ENCODE results near the gene COX4I1.

COX4I1 gene

GRCh38 chr16:85768199-85768598, 31.3 kb upstream of the COX4I1 start:
- no peak for DNase-seq

GRCh38 chr16:85770741-85771140, 28.8 kb upstream of the COX4I1 start:
- DNase-seq: no peak

GRCh38 chr16:85773044-85773443, 26.5 kb upstream of the COX4I1 start:
- no peak for DNase-seq

- DNase-seq: no peak
These were observed 25.4 kb upstream of the COX4I1 start for GRCh38 chr16:85774136-85774535.

GRCh38 chr16:85774811-85775210, 24.7 kb upstream of the COX4I1 start:
- no peak for DNase-seq

GRCh38 chr16:85777583-85778310, 21.7 kb upstream of the COX4I1 start:
- no peak for DNase-seq

GRCh38 chr16:85778873-85779272, 20.6 kb upstream of the COX4I1 start:
- peak in 1 of 2 donors; percentile 19 for DNase-seq

GRCh38 chr16:85780281-85780680, 19.2 kb upstream of the COX4I1 start:
- no peak for DNase-seq

- no peak for DNase-seq
These were observed 18.3 kb upstream of the COX4I1 start for GRCh38 chr16:85781156-85781555.

- DNase-seq: no peak
These were observed 17.7 kb upstream of the COX4I1 start for GRCh38 chr16:85781695-85782370.

- no peak for DNase-seq
These were observed 17.0 kb upstream of the COX4I1 start for GRCh38 chr16:85782451-85782850.

- no peak for DNase-seq
These were observed 16.1 kb upstream of the COX4I1 start for GRCh38 chr16:85783441-85783840.

GRCh38 chr16:85784813-85785212, 14.7 kb upstream of the COX4I1 start:
- no peak for DNase-seq

GRCh38 chr16:85785927-85786326, 13.6 kb upstream of the COX4I1 start:
- DNase-seq: no peak

- no peak for DNase-seq
These were observed 10.7 kb upstream of the COX4I1 start for GRCh38 chr16:85788819-85789218.

GRCh38 chr16:85789773-85790172, 9.7 kb upstream of the COX4I1 start:
- DNase-seq: no peak

- DNase-seq: no peak
These were observed 5.7 kb upstream of the COX4I1 start for GRCh38 chr16:85793662-85794298.

GRCh38 chr16:85794696-85795095, 4.8 kb upstream of the COX4I1 start:
- no peak for DNase-seq

- no peak for DNase-seq
These were observed 3.3 kb upstream of the COX4I1 start for GRCh38 chr16:85796152-85796551.

GRCh38 chr16:85796599-85796998, 2.9 kb upstream of the COX4I1 start:
- no peak for DNase-seq

GRCh38 chr16:85798283-85798776, 1.2 kb upstream of the COX4I1 start:
- DNase-seq: no peak

- DNase-seq: peak; percentile 25 to 49
These were observed 496 bp upstream of the COX4I1 start for GRCh38 chr16:85798901-85799496.

GRCh38 chr16:85800321-85800669, 800 bp downstream of the COX4I1 start:
- peak; percentile 14 to 44 for DNase-seq

GRCh38 chr16:85803570-85803969, 4.1 kb downstream of the COX4I1 start:
- DNase-seq: no peak
